ENCODE measurements around the gene RAD21L1. TPM values are rescaled to one million over a fixed set of nuclear protein-coding genes. Genes with fewer than 3 reads are reported as not detected.

RAD21L1 gene
- total RNA-seq, 4 donors from 2014 or later: not detected

- Histone ChIP-seq H3K36me3 (no peaks in the 10 kb centered on the region), H3K27ac (no peak overlapping the region), H3K4me1 (no peaks in the 10 kb centered on the region), H3K27me3 (no peaks in the 10 kb centered on the region), H3K9me3 (no peaks in the 10 kb centered on the region), H3K4me3 (no peak overlapping the region)
- no peak for DNase-seq
- TF ChIP-seq POLR2A (IDR thresholded peaks at IDR 0.05) (no peak), CTCF (IDR thresholded peaks at IDR 0.05) (no peak)
- intact Hi-C loops (cut with DNase I; ENCODE audit: low total_unique reads): no loop called here
Observed at GRCh38 chr20:1272368-1273100, 46.7 kb downstream of the RAD21L1 start.

- intact Hi-C loops (cut with DNase I; ENCODE audit: low total_unique reads): no loop called here
- TF ChIP-seq CTCF (IDR thresholded peaks at IDR 0.05): no peak
- no peak for TF ChIP-seq POLR2A (IDR thresholded peaks at IDR 0.05)
Observed at GRCh38 chr20:1273366-1273765, 47.5 kb downstream of the RAD21L1 start.

GRCh38 chr20:1274485-1275311 lies 48.9 kb downstream of the RAD21L1 start:
- H3K9me3 ChIP-seq: no peaks in the 10 kb centered on the region
- H3K27me3 ChIP-seq: no peaks in the 10 kb centered on the region
- intact Hi-C loops (cut with DNase I; ENCODE audit: low total_unique reads): no loop called here
- H3K4me3 ChIP-seq: no peak overlapping the region
- no peaks in the 10 kb centered on the region for H3K36me3 ChIP-seq
- TF ChIP-seq CTCF (IDR thresholded peaks at IDR 0.05) (no peak), POLR2A (IDR thresholded peaks at IDR 0.05) (no peak)
- DNase-seq: no peak
- no peaks in the 10 kb centered on the region for H3K4me1 ChIP-seq
- H3K27ac ChIP-seq: no peak overlapping the region

More at GRCh38 chr20:1273366-1273765, 47.5 kb downstream of the RAD21L1 start:
- no peak for DNase-seq
- no peak overlapping the region for H3K27ac ChIP-seq
- H3K36me3 ChIP-seq: no peaks in the 10 kb centered on the region
- no peaks in the 10 kb centered on the region for H3K4me1 ChIP-seq
- no peaks in the 10 kb centered on the region for H3K27me3 ChIP-seq
- no peak overlapping the region for H3K4me3 ChIP-seq
- no peaks in the 10 kb centered on the region for H3K9me3 ChIP-seq

GRCh38 chr20:1275919-1276318 lies 50.1 kb downstream of the RAD21L1 start:
- H3K4me3 ChIP-seq: no peak overlapping the region
- intact Hi-C loops (cut with DNase I; ENCODE audit: low total_unique reads): no loop called here
- no peaks in the 10 kb centered on the region for H3K27me3 ChIP-seq
- H3K4me1 ChIP-seq: no peaks in the 10 kb centered on the region
- H3K36me3 ChIP-seq: no peaks in the 10 kb centered on the region
- TF ChIP-seq POLR2A (IDR thresholded peaks at IDR 0.05) (no peak), CTCF (IDR thresholded peaks at IDR 0.05) (no peak)
- no peaks in the 10 kb centered on the region for H3K9me3 ChIP-seq
- DNase-seq: no peak
- H3K27ac ChIP-seq: no peak overlapping the region

Measured in uterus (tissue), 4 donors.